HEK293 (cell line): ENCODE data around the gene UPK3A.

Experiments used
- CTCF ChIA-PET: fragments of 350-600 bp; formaldehyde crosslinking; extraction: SDS; loops from one replicate; lab custom pipeline; 2021; ENCODE audit warnings: antibody characterized with exemption; lab: Yijun Ruan, JAX
- POLR2A ChIA-PET: fragments of 300-600 bp; formaldehyde crosslinking; extraction: SDS; loops from one replicate; lab custom pipeline; 2020; ENCODE audit warnings: antibody characterized with exemption, inconsistent platforms; lab: Yijun Ruan, JAX
- H3K27ac ChIP-seq: fragments of 200-500 bp; sonication (Bioruptor generic); 2 replicates; pipeline ENCODE4 v1.5.1; 2014; ENCODE audit warnings: low read depth, low read length, control low read depth, inconsistent platforms; ENCODE audit errors: extremely low read depth
- H3K36me3 ChIP-seq, 2 experiments: fragments of 200-500 bp in 1 of 2; sonication (Bioruptor generic) in 1 of 2; 1 replicate in 1 of 2; 2 replicates in 1 of 2; pipeline ENCODE4 v1.5.1; 2014 to 2017; ENCODE audit warnings: inconsistent platforms in 2 of 2, low read length in 2 of 2; ENCODE audit not compliant: control insufficient read depth in 2 of 2, insufficient read depth in 1 of 2
- H3K4me1 ChIP-seq: fragments of 200-500 bp; sonication (Bioruptor generic); 2 replicates; pipeline ENCODE4 v1.5.1; 2014; ENCODE audit warnings: mild to moderate bottlenecking, low read length, inconsistent platforms; ENCODE audit not compliant: control insufficient read depth, insufficient read depth
- H3K4me3 ChIP-seq: 2 replicates; pipeline ENCODE4 v1.5.1; 2011; ENCODE audit warnings: low read depth, mild to moderate bottlenecking, control low read depth, low read length, moderate library complexity
- H3K9me3 ChIP-seq: fragments of 200-500 bp; sonication (Bioruptor generic); 2 replicates; pipeline ENCODE4 v1.5.1; 2014; ENCODE audit warnings: low read depth, low read length, inconsistent platforms; ENCODE audit not compliant: control insufficient read depth, insufficient read depth
- GFI1B ChIP-seq: fragments of 450-650 bp; formaldehyde crosslinking; IDR thresholded peaks from 2 replicates; pipeline ENCODE4 v1.5.1; 2016; ENCODE audit warnings: missing biosample characterization, missing genetic modification characterization
- GLIS2 ChIP-seq: fragments of 450-650 bp; formaldehyde crosslinking; IDR thresholded peaks from 2 replicates; pipeline ENCODE4 v1.5.1; 2016; ENCODE audit warnings: missing biosample characterization, missing genetic modification characterization
- KLF1 ChIP-seq: fragments of 450-650 bp; formaldehyde crosslinking; IDR thresholded peaks from 2 replicates; pipeline ENCODE4 v1.5.1; 2016; ENCODE audit warnings: missing biosample characterization, missing genetic modification characterization
- KLF10 ChIP-seq: fragments of 450-650 bp; IDR thresholded peaks from 2 replicates; pipeline ENCODE4 v1.5.1; 2018; ENCODE audit warnings: missing biosample characterization, mild to moderate bottlenecking, missing genetic modification characterization
- PATZ1 ChIP-seq: fragments of 450-650 bp; formaldehyde crosslinking; IDR thresholded peaks from 2 replicates; pipeline ENCODE4 v1.5.1; 2016; ENCODE audit warnings: missing biosample characterization, missing genetic modification characterization
- PRDM10 ChIP-seq: fragments of 450-650 bp; formaldehyde crosslinking; IDR thresholded peaks from 2 replicates; pipeline ENCODE4 v1.5.1; 2016; ENCODE audit warnings: missing biosample characterization, missing genetic modification characterization
- SCRT2 ChIP-seq: fragments of 450-650 bp; formaldehyde crosslinking; IDR thresholded peaks from 2 replicates; pipeline ENCODE4 v1.5.1; 2016; ENCODE audit warnings: missing biosample characterization, missing genetic modification characterization
- SP3 ChIP-seq: fragments of 450-650 bp; formaldehyde crosslinking; IDR thresholded peaks from 2 replicates; pipeline ENCODE4 v1.5.1; 2016; ENCODE audit warnings: missing biosample characterization, missing genetic modification characterization
- ZBTB8A ChIP-seq: fragments of 450-650 bp; formaldehyde crosslinking; IDR thresholded peaks from 2 replicates; pipeline ENCODE4 v1.5.1; 2016; ENCODE audit warnings: missing biosample characterization, missing genetic modification characterization
- ZFP41 ChIP-seq: fragments of 450-650 bp; formaldehyde crosslinking; IDR thresholded peaks from 2 replicates; pipeline ENCODE4 v1.5.1; 2016; ENCODE audit warnings: missing biosample characterization, missing genetic modification characterization, borderline replicate concordance
- ZIC2 ChIP-seq: fragments of 450-650 bp; formaldehyde crosslinking; IDR thresholded peaks from 2 replicates; pipeline ENCODE4 v1.5.1; 2016; ENCODE audit warnings: missing biosample characterization, missing genetic modification characterization
- ZNF214 ChIP-seq: fragments of 450-650 bp; formaldehyde crosslinking; IDR thresholded peaks from 2 replicates; pipeline ENCODE4 v1.5.1; 2017; ENCODE audit warnings: missing biosample characterization, mild to moderate bottlenecking, missing genetic modification characterization, borderline replicate concordance
- ZNF324 ChIP-seq: fragments of 450-650 bp; formaldehyde crosslinking; IDR thresholded peaks from 2 replicates; pipeline ENCODE4 v1.5.1; 2016; ENCODE audit warnings: missing biosample characterization, missing genetic modification characterization
- ZNF37A ChIP-seq: fragments of 450-650 bp; IDR thresholded peaks from 2 replicates; pipeline ENCODE4 v1.5.1; 2018; ENCODE audit warnings: missing biosample characterization, missing genetic modification characterization
- ZNF473 ChIP-seq: fragments of 450-650 bp; formaldehyde crosslinking; IDR thresholded peaks from 2 replicates; pipeline ENCODE4 v1.5.1; 2017; ENCODE audit warnings: missing biosample characterization, missing genetic modification characterization
- ZNF518A ChIP-seq: fragments of 450-650 bp; formaldehyde crosslinking; conservative IDR thresholded peaks from 2 replicates; pipeline ENCODE4 v1.5.1; 2016; ENCODE audit warnings: low read depth, missing biosample characterization, missing genetic modification characterization
- ZNF521 ChIP-seq: fragments of 450-650 bp; formaldehyde crosslinking; IDR thresholded peaks from 2 replicates; pipeline ENCODE4 v1.5.1; 2017; ENCODE audit warnings: missing biosample characterization, mild to moderate bottlenecking, missing genetic modification characterization
- ZNF548 ChIP-seq: fragments of 450-650 bp; formaldehyde crosslinking; IDR thresholded peaks from 2 replicates; pipeline ENCODE4 v1.5.1; 2016; ENCODE audit warnings: missing biosample characterization, missing genetic modification characterization
- ZNF555 ChIP-seq: fragments of 450-650 bp; formaldehyde crosslinking; conservative IDR thresholded peaks from 2 replicates; pipeline ENCODE4 v1.5.1; 2017; ENCODE audit warnings: missing biosample characterization, mild to moderate bottlenecking, missing genetic modification characterization, inconsistent platforms
- ZNF561 ChIP-seq: fragments of 450-650 bp; IDR thresholded peaks from 2 replicates; pipeline ENCODE4 v1.5.1; 2018; ENCODE audit warnings: missing biosample characterization, missing genetic modification characterization, borderline replicate concordance
- ZNF596 ChIP-seq: fragments of 450-650 bp; IDR thresholded peaks from 2 replicates; pipeline ENCODE4 v1.5.0; 2018; ENCODE audit warnings: missing biosample characterization, mild to moderate bottlenecking, missing genetic modification characterization, moderate library complexity
- ZNF670 ChIP-seq: fragments of 450-650 bp; formaldehyde crosslinking; IDR thresholded peaks from 2 replicates; pipeline ENCODE4 v1.5.1; 2016; ENCODE audit warnings: missing biosample characterization, missing genetic modification characterization, low read depth
- ZSCAN16 ChIP-seq: fragments of 450-650 bp; formaldehyde crosslinking; IDR thresholded peaks from 2 replicates; pipeline ENCODE4 v1.5.1; 2016; ENCODE audit warnings: missing biosample characterization, missing genetic modification characterization
- ZSCAN30 ChIP-seq: fragments of 450-650 bp; IDR thresholded peaks from 2 replicates; pipeline ENCODE4 v1.5.1; 2018; ENCODE audit warnings: missing biosample characterization, mild to moderate bottlenecking, missing genetic modification characterization, moderate library complexity
- TF ChIP-seq, protein P1 (sequence below): fragments of 450-650 bp; formaldehyde crosslinking; IDR thresholded peaks from 2 replicates; pipeline ENCODE4 v1.5.1; 2017; ENCODE audit warnings: missing biosample characterization, mild to moderate bottlenecking, missing genetic modification characterization, moderate library complexity

The UPK3A gene

GRCh38 chr22:45309422-45310227, 24.9 kb downstream of the UPK3A start, which contains the start of gene FAM118A:
FAM118A (plus strand) TSS chr22:45309934; CDS start chr22:45322380, 12,446 bp downstream.
- H3K4me3 ChIP-seq, result peak within 1 kb of the TSS; percentile 78
- H3K36me3 ChIP-seq, result peaks cover 0 to 8% of the 10 kb centered on the region in 2 experiments; a peak in 2 of 3 replicates
- CTCF ChIA-PET, result no interaction called here
- peaks cover 16% of the 10 kb centered on the region for H3K4me1 ChIP-seq
- H3K27ac ChIP-seq, result peak within 1 kb of the TSS; percentile 71
- no peaks in the 10 kb centered on the region for H3K9me3 ChIP-seq
- POLR2A ChIA-PET, result no interaction called here
- no peak for TF ChIP-seq ZNF555 (tag by site-specific recombination)
- no peak for TF ChIP-seq ZNF521
- no peak for TF ChIP-seq ZNF473 (tag by site-specific recombination)
- TF ChIP-seq, protein P1, sequence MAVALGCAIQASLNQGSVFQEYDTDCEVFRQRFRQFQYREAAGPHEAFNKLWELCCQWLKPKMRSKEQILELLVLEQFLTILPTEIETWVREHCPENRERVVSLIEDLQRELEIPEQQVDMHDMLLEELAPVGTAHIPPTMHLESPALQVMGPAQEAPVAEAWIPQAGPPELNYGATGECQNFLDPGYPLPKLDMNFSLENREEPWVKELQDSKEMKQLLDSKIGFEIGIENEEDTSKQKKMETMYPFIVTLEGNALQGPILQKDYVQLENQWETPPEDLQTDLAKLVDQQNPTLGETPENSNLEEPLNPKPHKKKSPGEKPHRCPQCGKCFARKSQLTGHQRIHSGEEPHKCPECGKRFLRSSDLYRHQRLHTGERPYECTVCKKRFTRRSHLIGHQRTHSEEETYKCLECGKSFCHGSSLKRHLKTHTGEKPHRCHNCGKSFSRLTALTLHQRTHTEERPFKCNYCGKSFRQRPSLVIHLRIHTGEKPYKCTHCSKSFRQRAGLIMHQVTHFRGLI, result no peak
- peak; percentile 34; the same call in 1 of the 2 replicates for TF ChIP-seq ZBTB8A (tag by site-specific recombination)
- TF ChIP-seq SP3 (tag by site-specific recombination), result peak; percentile 85
- peak; percentile 16; the same call in 1 of the 2 replicates for TF ChIP-seq ZNF596 (tag by site-specific recombination)
- peak; percentile 41; the same call in 1 of the 2 replicates for TF ChIP-seq SCRT2
- TF ChIP-seq ZNF548 (tag by site-specific recombination), result no peak; the same call in 1 of the 2 replicates
- TF ChIP-seq ZFP41 (tag by site-specific recombination), result no peak
- TF ChIP-seq ZNF561 (tag by site-specific recombination), result peak; percentile 90; the same call in 1 of the 2 replicates
- TF ChIP-seq KLF10 (tag by site-specific recombination), result peak; percentile 69
- TF ChIP-seq ZSCAN16 (tag by site-specific recombination), result no peak
- no peak for TF ChIP-seq ZNF214 (tag by site-specific recombination)
- TF ChIP-seq ZIC2, result no peak
- peak; percentile 50 for TF ChIP-seq KLF1
- TF ChIP-seq ZNF324, result no peak
- TF ChIP-seq ZNF518A (tag by site-specific recombination), result no peak
- no peak for TF ChIP-seq GFI1B (tag by site-specific recombination)
- TF ChIP-seq PRDM10 (tag by site-specific recombination), result peak; percentile 14; the same call in 1 of the 2 replicates
- TF ChIP-seq ZNF670 (tag by site-specific recombination), result no peak
- peak; percentile 82 for TF ChIP-seq PATZ1 (tag by site-specific recombination)
- peak; percentile 25; the same call in 1 of the 2 replicates for TF ChIP-seq GLIS2 (tag by site-specific recombination)
- TF ChIP-seq ZNF37A (tag by site-specific recombination), result 0 out of 2 replicates have a peak, but pooled peaks have one; percentile 10
- TF ChIP-seq ZSCAN30 (tag by site-specific recombination), result peak; percentile 93
